Measurements from ENCODE around the gene ANKRD23.
"Not testable (repeated sequence)": the region's sequence is repeated elsewhere in the genome, so short reads cannot be mapped to it uniquely, and the experiment has no call there.

Gene ANKRD23

DNA sequence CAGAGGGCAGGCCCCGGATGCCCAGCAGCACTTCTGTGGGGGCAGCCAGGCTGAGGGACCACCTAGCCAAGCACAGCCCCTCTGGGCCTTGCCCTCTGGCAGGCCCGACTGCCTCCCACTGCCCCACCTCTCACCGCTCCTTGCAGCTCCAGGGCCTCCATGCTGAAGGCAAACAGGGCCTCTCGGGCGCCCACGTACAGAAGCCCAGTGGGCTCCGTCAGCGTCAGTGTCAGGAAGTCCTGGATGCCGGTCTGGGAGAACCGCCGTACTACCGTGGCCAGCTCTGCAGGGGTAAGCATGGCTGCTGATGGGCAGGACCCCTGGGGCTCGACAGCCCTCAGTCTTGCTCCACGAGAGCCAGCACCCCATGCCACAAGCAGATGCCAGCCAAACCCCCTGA, 22.3 kb upstream of the ANKRD23 start:
- ATAC-seq (ENCODE audit: low read depth) = no peak
- no peaks in the 10 kb centered on the region for H3K9me3 ChIP-seq (ENCODE audit: severe bottlenecking)
- H3K27ac ChIP-seq (ENCODE audit: poor library complexity, severe bottlenecking) = no peak overlapping the region
- DNase-seq (ENCODE audit: low spot score) = no peak
- no peak overlapping the region for H3K4me3 ChIP-seq (ENCODE audit: severe bottlenecking)
- TF ChIP-seq, protein P1, sequence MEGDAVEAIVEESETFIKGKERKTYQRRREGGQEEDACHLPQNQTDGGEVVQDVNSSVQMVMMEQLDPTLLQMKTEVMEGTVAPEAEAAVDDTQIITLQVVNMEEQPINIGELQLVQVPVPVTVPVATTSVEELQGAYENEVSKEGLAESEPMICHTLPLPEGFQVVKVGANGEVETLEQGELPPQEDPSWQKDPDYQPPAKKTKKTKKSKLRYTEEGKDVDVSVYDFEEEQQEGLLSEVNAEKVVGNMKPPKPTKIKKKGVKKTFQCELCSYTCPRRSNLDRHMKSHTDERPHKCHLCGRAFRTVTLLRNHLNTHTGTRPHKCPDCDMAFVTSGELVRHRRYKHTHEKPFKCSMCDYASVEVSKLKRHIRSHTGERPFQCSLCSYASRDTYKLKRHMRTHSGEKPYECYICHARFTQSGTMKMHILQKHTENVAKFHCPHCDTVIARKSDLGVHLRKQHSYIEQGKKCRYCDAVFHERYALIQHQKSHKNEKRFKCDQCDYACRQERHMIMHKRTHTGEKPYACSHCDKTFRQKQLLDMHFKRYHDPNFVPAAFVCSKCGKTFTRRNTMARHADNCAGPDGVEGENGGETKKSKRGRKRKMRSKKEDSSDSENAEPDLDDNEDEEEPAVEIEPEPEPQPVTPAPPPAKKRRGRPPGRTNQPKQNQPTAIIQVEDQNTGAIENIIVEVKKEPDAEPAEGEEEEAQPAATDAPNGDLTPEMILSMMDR (IDR thresholded peaks at IDR 0.05; ENCODE audit: poor library complexity, severe bottlenecking) = no peak
- H3K27me3 ChIP-seq (ENCODE audit: insufficient read depth, poor library complexity, severe bottlenecking) = no peaks in the 10 kb centered on the region
- H3K4me1 ChIP-seq (ENCODE audit: insufficient read depth, poor library complexity, severe bottlenecking) = no peaks in the 10 kb centered on the region
- peaks cover 62% of the 10 kb centered on the region for H3K36me3 ChIP-seq (ENCODE audit: low read depth)

DNA sequence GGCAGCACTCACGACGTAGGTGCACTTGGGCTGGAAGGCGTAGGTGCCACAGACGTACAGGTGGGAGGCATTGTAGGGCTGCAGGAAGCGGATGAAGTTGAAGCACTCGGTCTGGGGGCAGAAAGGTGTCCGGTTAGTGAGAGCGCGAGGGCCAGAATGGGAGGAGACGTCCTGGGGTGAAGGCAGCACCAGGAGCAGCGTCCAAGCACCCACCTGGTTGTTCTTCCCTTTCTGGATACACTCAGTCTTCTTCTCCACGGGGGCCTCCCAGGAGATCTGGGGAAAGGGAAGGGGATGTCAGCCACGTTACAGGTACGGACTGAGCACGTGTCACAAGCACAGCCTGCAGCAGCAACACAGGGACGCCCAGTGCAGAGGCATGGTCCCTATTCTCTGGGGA, 21.8 kb upstream of the ANKRD23 start:
- DNase-seq (ENCODE audit: low spot score) (no peak), ATAC-seq (ENCODE audit: low read depth) (no peak)
- Histone ChIP-seq H3K27ac (ENCODE audit: poor library complexity, severe bottlenecking) (no peak overlapping the region), H3K9me3 (ENCODE audit: severe bottlenecking) (no peaks in the 10 kb centered on the region), H3K4me3 (ENCODE audit: severe bottlenecking) (no peak overlapping the region), H3K4me1 (ENCODE audit: insufficient read depth, poor library complexity, severe bottlenecking) (no peaks in the 10 kb centered on the region), H3K27me3 (ENCODE audit: insufficient read depth, poor library complexity, severe bottlenecking) (no peaks in the 10 kb centered on the region), H3K36me3 (ENCODE audit: low read depth) (peaks cover 67% of the 10 kb centered on the region)
- TF ChIP-seq, protein P1 (IDR thresholded peaks at IDR 0.05; ENCODE audit: poor library complexity, severe bottlenecking) = no peak

GRCh38 chr2:96864343-96865091, 20.7 kb upstream of the ANKRD23 start:
- H3K27me3 ChIP-seq (ENCODE audit: insufficient read depth, poor library complexity, severe bottlenecking) = no peaks in the 10 kb centered on the region
- H3K9me3 ChIP-seq (ENCODE audit: severe bottlenecking) = no peaks in the 10 kb centered on the region
- DNase-seq (ENCODE audit: low spot score) = no peak
- H3K27ac ChIP-seq (ENCODE audit: poor library complexity, severe bottlenecking) = no peak overlapping the region
- no peak for ATAC-seq (ENCODE audit: low read depth)
- H3K4me3 ChIP-seq (ENCODE audit: severe bottlenecking) = no peak overlapping the region
- TF ChIP-seq, protein P1 (IDR thresholded peaks at IDR 0.05; ENCODE audit: poor library complexity, severe bottlenecking) = no peak
- peaks cover 73% of the 10 kb centered on the region for H3K36me3 ChIP-seq (ENCODE audit: low read depth)
- no peaks in the 10 kb centered on the region for H3K4me1 ChIP-seq (ENCODE audit: insufficient read depth, poor library complexity, severe bottlenecking)

DNA sequence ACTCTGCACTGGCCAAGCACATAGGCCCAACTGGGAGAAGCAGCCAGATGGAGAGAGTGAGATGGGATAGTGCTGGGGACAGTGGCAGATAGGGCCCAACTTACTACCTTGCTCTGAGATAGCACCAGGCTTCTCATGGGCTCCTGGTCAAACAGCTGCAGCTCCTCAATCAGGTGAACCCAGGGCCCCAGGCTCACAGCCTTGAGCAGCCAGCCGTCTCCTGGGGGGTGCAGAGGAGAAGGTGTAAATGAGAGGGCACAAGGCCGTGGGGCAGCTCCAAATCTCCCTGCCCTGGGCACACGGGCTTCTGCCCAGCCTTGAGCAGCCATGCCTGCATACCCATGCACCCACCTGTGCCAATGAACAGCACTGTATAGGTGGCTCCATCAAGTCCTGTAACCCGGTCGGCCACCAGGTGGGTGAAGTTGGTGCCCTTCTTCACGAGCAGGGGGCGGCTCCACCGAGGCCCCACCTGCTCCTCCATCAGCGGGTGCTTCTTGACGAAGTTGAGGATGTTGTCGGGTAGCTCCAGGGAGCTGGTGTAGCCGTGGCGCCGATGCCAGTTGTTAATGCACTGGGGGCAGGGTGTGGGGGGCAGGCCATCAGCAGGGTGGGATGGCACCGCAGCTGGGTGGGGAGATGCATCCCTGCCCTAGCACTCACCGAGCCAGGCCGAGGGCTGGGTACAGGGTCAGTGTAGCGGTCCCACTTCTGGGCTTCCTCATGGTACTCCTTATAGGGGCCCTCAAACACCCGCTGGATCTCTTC, 19.9 kb upstream of the ANKRD23 start:
- Histone ChIP-seq H3K36me3 (ENCODE audit: low read depth) (peaks cover 73% of the 10 kb centered on the region), H3K4me3 (ENCODE audit: severe bottlenecking) (no peak overlapping the region), H3K27ac (ENCODE audit: poor library complexity, severe bottlenecking) (no peak overlapping the region), H3K9me3 (ENCODE audit: severe bottlenecking) (no peaks in the 10 kb centered on the region), H3K4me1 (ENCODE audit: insufficient read depth, poor library complexity, severe bottlenecking) (no peaks in the 10 kb centered on the region), H3K27me3 (ENCODE audit: insufficient read depth, poor library complexity, severe bottlenecking) (no peaks in the 10 kb centered on the region)
- TF ChIP-seq, protein P1 (IDR thresholded peaks at IDR 0.05; ENCODE audit: poor library complexity, severe bottlenecking) = no peak
- DNase-seq (ENCODE audit: low spot score) (peak; percentile 54), ATAC-seq (ENCODE audit: low read depth) (no peak)

DNA sequence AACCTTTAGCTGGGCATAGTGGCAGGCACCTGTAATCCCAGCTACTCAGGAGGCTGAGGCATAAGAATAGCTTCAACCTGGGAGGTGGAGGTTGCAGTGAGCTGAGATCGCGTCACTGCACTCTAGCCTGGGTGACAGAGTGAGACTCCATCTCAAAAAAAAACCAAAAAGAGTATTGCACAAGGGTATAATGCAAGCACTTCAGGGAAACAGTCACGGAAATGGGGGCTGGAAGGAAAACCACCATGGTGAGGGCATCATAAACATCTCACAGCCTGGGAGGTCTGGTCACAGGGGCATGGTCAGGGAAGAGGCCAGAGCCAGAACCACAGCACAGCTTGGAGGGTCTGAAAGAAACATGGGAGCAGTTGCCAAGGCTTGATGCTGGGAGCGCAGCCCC, 19.2 kb upstream of the ANKRD23 start:
- not testable (repeated sequence) for H3K9me3 ChIP-seq (ENCODE audit: severe bottlenecking); H3K27me3 ChIP-seq (ENCODE audit: insufficient read depth, poor library complexity, severe bottlenecking); H3K4me3 ChIP-seq (ENCODE audit: severe bottlenecking); DNase-seq (ENCODE audit: low spot score); H3K27ac ChIP-seq (ENCODE audit: poor library complexity, severe bottlenecking); H3K4me1 ChIP-seq (ENCODE audit: insufficient read depth, poor library complexity, severe bottlenecking); ATAC-seq (ENCODE audit: low read depth)
- H3K36me3 ChIP-seq (ENCODE audit: low read depth) = peaks cover 73% of the 10 kb centered on the region

Measured in RWPE2 (cell line).